Skeletal muscle satellite cell (primary cell): Measurements from ENCODE around the gene TPMT.
"Not testable (repeated sequence)": the region's sequence is repeated elsewhere in the genome, so short reads cannot be mapped to it uniquely, and the experiment has no call there.

Source experiments
- H3K27me3 ChIP-seq: 2 replicates; pipeline ENCODE4 v1.7.0; 2013; ENCODE audit warnings: low read length; ENCODE audit not compliant: control insufficient read depth, insufficient read depth
- H3K36me3 ChIP-seq: 2 replicates; pipeline ENCODE4 v1.7.0; 2013; ENCODE audit warnings: mild to moderate bottlenecking, control low read depth, low read length; ENCODE audit not compliant: insufficient read depth
- H3K4me1 ChIP-seq: 2 replicates; pipeline ENCODE4 v1.7.0; 2013; ENCODE audit warnings: low read length; ENCODE audit not compliant: control insufficient read depth, insufficient read depth
- H3K4me2 ChIP-seq: 2 replicates; pipeline ENCODE4 v1.7.0; 2013; ENCODE audit warnings: mild to moderate bottlenecking, low read length
- H3K4me3 ChIP-seq: 2 replicates; pipeline ENCODE4 v1.7.0; 2013; ENCODE audit warnings: low read length
- H3K9ac ChIP-seq: 2 replicates; pipeline ENCODE4 v1.7.0; 2013; ENCODE audit warnings: mild to moderate bottlenecking, low read depth, low read length, moderate library complexity
- H3K9me3 ChIP-seq: replicated peaks from 2 replicates; pipeline ENCODE4 v1.7.0; 2013; ENCODE audit warnings: mild to moderate bottlenecking, control low read depth, low read length

Gene TPMT

GRCh38 chr6:18155150-18155863, 430 bp upstream of the TPMT start, which contains the start of gene KDM1B:
TSS of gene KDM1B (plus strand) at chr6:18155422. CDS start at chr6:18159896, 4,474 bp downstream.
- Histone ChIP-seq H3K4me3 (peak within 1 kb of the TSS; percentile 92), H3K27me3 (no peaks in the 10 kb centered on the region), H3K4me1 (peaks cover 15% of the 10 kb centered on the region), H3K9ac (peak within 1 kb of the TSS; percentile 90), H3K4me2 (peak within 1 kb of the TSS; percentile 92), H3K36me3 (peaks cover 7% of the 10 kb centered on the region), H3K9me3 (no peaks in the 10 kb centered on the region)

DNA sequence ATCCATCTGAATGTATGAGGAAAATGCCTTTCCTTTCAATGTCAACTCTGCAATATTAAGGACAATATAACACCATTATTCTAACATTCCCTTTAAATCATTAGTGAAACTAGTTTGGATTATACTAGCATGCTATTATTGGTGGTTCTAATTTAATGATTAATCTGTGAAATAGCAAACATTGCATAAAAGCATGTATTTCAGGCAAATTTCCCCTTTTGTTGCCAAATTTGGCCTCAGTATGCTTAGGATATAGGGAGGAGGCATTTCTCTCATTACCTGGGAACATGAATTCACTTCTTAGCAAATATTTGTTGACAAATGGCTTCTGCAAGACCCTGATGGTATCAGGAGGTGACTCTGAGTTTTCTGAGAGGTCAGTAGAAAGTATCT, 1.6 kb downstream of the TPMT start:
- Histone ChIP-seq H3K4me1 (peaks cover 21% of the 10 kb centered on the region), H3K36me3 (no peaks in the 10 kb centered on the region), H3K27me3 (no peaks in the 10 kb centered on the region), H3K4me3 (peak overlapping the region; percentile 12), H3K9me3 (no peaks in the 10 kb centered on the region), H3K9ac (peak overlapping the region; percentile 15), H3K4me2 (peak overlapping the region; percentile 84)

- Histone ChIP-seq H3K27me3 (no peaks in the 10 kb centered on the region), H3K4me1 (peaks cover 35% of the 10 kb centered on the region), H3K4me2 (no peak overlapping the region), H3K36me3 (no peaks in the 10 kb centered on the region), H3K9ac (no peak overlapping the region), H3K4me3 (no peak overlapping the region), H3K9me3 (no peaks in the 10 kb centered on the region)
Observed at GRCh38 chr6:18151801-18152200, 3.1 kb downstream of the TPMT start.

DNA sequence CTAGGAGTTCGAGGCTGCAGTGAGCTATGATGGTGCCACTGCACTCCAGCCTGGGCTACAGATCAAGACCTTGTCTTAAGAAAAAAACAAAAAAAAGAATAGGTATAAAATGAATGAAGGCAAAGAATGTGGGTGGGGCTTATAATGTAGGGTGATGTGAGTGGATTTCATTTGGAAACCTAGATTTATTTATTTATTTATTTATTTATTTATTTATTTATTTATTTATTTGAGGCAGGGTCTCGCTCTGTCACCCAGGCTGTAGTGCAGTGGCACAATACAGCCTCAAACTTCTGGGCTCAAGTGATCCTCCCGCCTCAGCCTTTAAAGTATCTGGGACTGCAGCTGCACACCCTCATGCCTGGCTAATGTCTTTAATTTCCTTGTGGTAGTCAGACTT, 3.5 kb downstream of the TPMT start:
- H3K4me1 ChIP-seq = peaks cover 35% of the 10 kb centered on the region
- H3K4me2 ChIP-seq, H3K9ac ChIP-seq, H3K36me3 ChIP-seq, H3K4me3 ChIP-seq, H3K9me3 ChIP-seq, H3K27me3 ChIP-seq: not testable (repeated sequence)

GRCh38 chr6:18148304-18149025, 6.4 kb downstream of the TPMT start:
- Histone ChIP-seq H3K4me1 (peaks cover 30% of the 10 kb centered on the region), H3K4me2 (no peak overlapping the region), H3K36me3 (no peaks in the 10 kb centered on the region), H3K27me3 (no peaks in the 10 kb centered on the region), H3K9me3 (no peaks in the 10 kb centered on the region), H3K4me3 (no peak overlapping the region), H3K9ac (peak overlapping the region; percentile 18)

GRCh38 chr6:18147616-18148015, 7.3 kb downstream of the TPMT start:
- Histone ChIP-seq H3K36me3 (no peaks in the 10 kb centered on the region), H3K27me3 (no peaks in the 10 kb centered on the region), H3K9me3 (no peaks in the 10 kb centered on the region), H3K9ac (peak overlapping the region; percentile 57), H3K4me1 (peaks cover 21% of the 10 kb centered on the region), H3K4me3 (no peak overlapping the region), H3K4me2 (no peak overlapping the region)

DNA sequence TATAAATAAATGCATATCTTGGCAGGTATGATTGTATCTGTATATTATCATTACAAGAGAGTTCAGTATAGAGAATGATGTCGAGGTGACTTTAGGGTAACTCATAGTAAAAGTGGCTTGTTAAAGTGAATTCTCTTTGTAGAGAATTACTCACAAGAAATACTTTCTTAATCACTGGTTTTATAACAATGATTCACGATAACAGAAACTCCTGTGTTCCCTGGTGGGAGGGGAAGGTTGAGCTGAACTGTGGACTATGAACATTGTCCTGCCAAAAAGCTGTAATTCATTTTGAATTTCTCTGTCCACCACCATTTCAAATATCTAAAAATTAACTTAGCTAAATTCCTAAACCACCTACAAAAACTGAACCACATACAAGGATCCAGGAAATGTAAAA, 7.7 kb downstream of the TPMT start:
- H3K9me3 ChIP-seq = no peaks in the 10 kb centered on the region
- no peaks in the 10 kb centered on the region for H3K36me3 ChIP-seq
- H3K9ac ChIP-seq = peak overlapping the region; percentile 57
- no peaks in the 10 kb centered on the region for H3K27me3 ChIP-seq
- H3K4me2 ChIP-seq = no peak overlapping the region
- H3K4me1 ChIP-seq = peaks cover 20% of the 10 kb centered on the region
- H3K4me3 ChIP-seq = no peak overlapping the region

GRCh38 chr6:18142591-18142861, 12.4 kb downstream of the TPMT start:
- Histone ChIP-seq H3K4me2 (no peak overlapping the region), H3K9me3 (no peaks in the 10 kb centered on the region), H3K36me3 (peaks cover 13% of the 10 kb centered on the region), H3K4me1 (peaks cover 6% of the 10 kb centered on the region), H3K27me3 (no peaks in the 10 kb centered on the region), H3K4me3 (no peak overlapping the region), H3K9ac (no peak overlapping the region)

DNA sequence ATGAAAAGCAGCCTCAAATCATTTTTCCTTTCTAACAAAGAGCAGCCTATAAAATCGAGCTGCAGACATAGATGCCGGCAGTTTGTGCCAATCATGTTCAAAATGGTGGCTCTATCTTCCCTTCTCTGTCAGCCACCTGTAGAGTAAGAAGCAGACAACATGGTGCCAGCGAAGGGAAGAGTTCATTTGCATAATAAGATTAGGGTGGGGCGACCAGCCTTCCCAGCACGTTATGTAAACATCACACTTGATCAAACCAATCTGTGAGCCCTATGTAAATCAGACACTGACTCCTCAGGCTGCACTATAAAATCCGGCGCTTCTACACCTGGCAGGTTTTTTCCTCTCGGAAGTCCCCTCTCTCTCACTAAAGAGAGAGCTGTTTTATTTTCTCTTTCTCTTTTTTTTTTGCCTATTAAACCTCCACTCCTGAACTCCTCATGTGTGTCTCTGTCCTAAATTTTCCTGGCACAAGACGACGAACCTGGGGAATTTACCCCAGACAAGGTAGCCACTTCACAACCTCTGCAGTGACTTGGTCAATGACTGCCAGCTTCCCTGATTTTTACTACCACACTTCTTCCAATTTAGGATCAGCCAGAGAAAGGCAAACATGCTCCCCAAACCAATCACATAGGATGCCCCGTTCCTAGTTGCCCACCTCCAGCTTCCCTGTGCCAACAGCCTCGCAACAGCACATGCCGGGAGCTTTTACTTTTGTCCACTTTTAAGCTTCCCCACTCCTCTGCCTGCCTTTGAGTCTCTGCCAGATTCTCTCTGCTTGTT, 12.9 kb downstream of the TPMT start:
- peaks cover 13% of the 10 kb centered on the region for H3K36me3 ChIP-seq
- H3K4me1 ChIP-seq = peaks cover 2% of the 10 kb centered on the region
- no peak overlapping the region for H3K4me3 ChIP-seq
- no peaks in the 10 kb centered on the region for H3K27me3 ChIP-seq
- no peak overlapping the region for H3K9ac ChIP-seq
- no peaks in the 10 kb centered on the region for H3K9me3 ChIP-seq
- no peak overlapping the region for H3K4me2 ChIP-seq

DNA sequence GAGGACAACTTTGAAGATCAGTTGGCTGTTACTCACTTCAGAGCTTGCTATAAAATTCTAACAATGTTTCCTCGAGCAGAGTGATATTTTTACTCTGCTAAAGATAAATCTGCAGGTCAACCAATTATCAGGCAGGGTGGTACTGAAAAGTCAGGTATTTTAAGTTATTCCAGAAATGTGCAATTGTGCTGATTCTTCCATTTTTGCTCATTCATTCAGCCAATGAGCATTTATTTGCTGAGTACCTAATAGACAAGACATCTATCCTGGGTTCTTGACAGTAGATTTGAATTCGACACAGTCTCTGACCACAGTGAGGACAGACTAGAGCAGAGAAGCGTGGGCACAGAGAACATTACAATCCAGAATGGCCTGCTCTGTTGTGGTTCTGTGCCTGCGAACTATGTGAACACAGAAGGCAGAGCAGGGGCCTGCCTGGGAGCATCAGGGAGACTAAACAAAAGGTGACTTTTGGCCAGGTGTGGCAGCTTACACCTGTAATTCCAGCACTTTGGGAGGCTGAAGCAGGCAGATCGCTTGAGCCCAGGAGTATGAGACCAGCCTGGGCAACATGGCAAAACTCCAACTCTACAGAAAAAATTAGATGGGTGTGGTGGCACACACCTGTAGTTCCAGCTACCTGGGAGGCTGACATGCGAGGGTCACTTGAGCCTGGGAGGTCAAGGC, 14.8 kb downstream of the TPMT start:
- Histone ChIP-seq H3K9ac (no peak overlapping the region), H3K9me3 (no peaks in the 10 kb centered on the region), H3K4me2 (no peak overlapping the region), H3K4me3 (no peak overlapping the region), H3K36me3 (peaks cover 13% of the 10 kb centered on the region), H3K4me1 (no peaks in the 10 kb centered on the region), H3K27me3 (no peaks in the 10 kb centered on the region)

DNA sequence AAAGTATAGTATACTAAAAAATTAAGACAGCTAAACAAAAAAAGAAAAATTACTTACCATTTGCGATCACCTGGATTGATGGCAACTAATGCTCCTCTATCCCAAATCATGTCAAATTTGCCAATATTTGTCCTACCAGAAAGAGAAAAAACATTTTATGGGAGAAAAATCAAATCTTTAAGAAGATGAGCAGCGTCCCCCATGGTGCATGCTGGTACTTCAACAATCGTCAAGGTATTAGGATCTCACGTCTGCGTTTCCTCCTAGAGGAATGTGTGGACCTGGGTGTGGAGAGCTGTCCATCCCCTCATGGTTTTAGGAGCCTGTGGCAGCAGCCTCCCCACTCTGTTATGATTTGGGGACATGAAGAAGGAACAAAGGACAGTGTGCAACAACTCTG, 16.0 kb downstream of the TPMT start:
- H3K36me3 ChIP-seq = peaks cover 13% of the 10 kb centered on the region
- no peaks in the 10 kb centered on the region for H3K4me1 ChIP-seq
- no peaks in the 10 kb centered on the region for H3K9me3 ChIP-seq
- H3K4me3 ChIP-seq = no peak overlapping the region
- no peaks in the 10 kb centered on the region for H3K27me3 ChIP-seq
- no peak overlapping the region for H3K4me2 ChIP-seq
- no peak overlapping the region for H3K9ac ChIP-seq
